Peyer's patch (tissue), 4 donors: ENCODE data around the gene NAA10. TPM values are rescaled to one million over a fixed set of nuclear protein-coding genes. Genes with fewer than 3 reads are reported as not detected.

Experiments used
- DNase-seq, 3 donors: peaks; one replicate each; pipeline ENCODE4 v3.0.0-alpha.2; 2017 to 2019
- H3K27ac ChIP-seq, 4 donors: fragments of 200-600 bp; sonication (generic); one replicate each; pipeline ENCODE4 v1.5.1; 2016 to 2019
- H3K27me3 ChIP-seq, 2 donors: fragments of 200-600 bp; sonication (generic); one replicate each; pipeline ENCODE4 v1.5.1; 2019
- H3K36me3 ChIP-seq, 3 donors: fragments of 200-600 bp; sonication (generic); one replicate each; pipeline ENCODE4 v1.5.1; 2016 to 2019
- H3K4me1 ChIP-seq, 4 donors: fragments of 200-600 bp; sonication (generic); one replicate each; pipeline ENCODE4 v1.5.1; 2016 to 2019
- H3K4me3 ChIP-seq, 4 donors: fragments of 200-600 bp; sonication (generic); 1 replicate in 3 of 4; 2 replicates in 1 of 4; pipeline ENCODE4 v1.5.1; 2016 to 2019; ENCODE audit warnings: mild to moderate bottlenecking in 1 of 4
- H3K9me3 ChIP-seq, 4 donors: fragments of 200-600 bp; sonication (generic); one replicate each; pipeline ENCODE4 v1.5.1; 2016 to 2019; ENCODE audit warnings: mild to moderate bottlenecking in 1 of 4
- CTCF ChIP-seq, 6 experiments: fragments of 450-650 bp in 4 of 6; fragments of 200-600 bp in 2 of 6; sonication (generic) in 1 of 6; IDR thresholded peaks; one replicate each; pipeline ENCODE4 v1.5.1; 2017 to 2019; ENCODE audit warnings: antibody characterized with exemption in 6 of 6, mild to moderate bottlenecking in 3 of 6, moderate library complexity in 1 of 6
- POLR2A ChIP-seq, 2 donors: fragments of 450-650 bp; IDR thresholded peaks; one replicate each; pipeline ENCODE4 v1.5.1; 2017; ENCODE audit warnings: antibody characterized with exemption in 2 of 2, mild to moderate bottlenecking in 2 of 2, moderate library complexity in 2 of 2
- total RNA-seq, 4 donors: library from RNA; depleted of rRNA; stranded (reverse); fragments of >200 nt; gene quantifications; one replicate each; pipeline ENCODE4 v1.1.0, GENCODE V29; 2016

The NAA10 gene
- total RNA-seq, 4 donors from 2014 or later: 32.9 to 118 (median 54.1) TPM

DNA sequence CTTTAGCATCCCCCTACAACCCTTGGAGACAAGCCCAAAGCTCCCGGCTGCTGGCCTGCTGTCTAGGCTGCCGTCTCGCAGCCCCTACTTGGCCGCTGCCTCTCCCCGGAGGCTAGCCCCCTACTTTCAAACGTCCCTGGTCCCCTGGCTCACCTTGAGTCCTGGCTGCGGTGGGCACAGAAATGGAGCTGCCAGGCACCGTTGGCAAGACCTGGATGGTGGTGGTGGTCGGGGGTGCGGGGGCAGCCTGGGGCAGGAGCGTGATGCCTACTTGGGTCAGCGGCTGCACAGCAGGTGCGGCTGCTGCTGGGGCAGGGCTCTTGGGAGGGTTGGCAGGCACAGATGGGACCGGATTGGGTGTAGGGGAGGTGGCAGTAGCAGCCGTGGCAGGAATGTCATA, 24.8 kb upstream of the NAA10 start:
- no peak for DNase-seq
- TF ChIP-seq POLR2A (IDR thresholded peaks at IDR 0.05) (no peak), CTCF (IDR thresholded peaks at IDR 0.05) (no peak)
- Histone ChIP-seq H3K27ac (no peak overlapping the region), H3K27me3 (no peaks in the 10 kb centered on the region), H3K4me3 (no peak overlapping the region), H3K9me3 (no peaks in the 10 kb centered on the region), H3K36me3 (peaks cover 0 to 85% (median 0%) of the 10 kb centered on the region in 3 donors), H3K4me1 (no peaks in the 10 kb centered on the region)

DNA sequence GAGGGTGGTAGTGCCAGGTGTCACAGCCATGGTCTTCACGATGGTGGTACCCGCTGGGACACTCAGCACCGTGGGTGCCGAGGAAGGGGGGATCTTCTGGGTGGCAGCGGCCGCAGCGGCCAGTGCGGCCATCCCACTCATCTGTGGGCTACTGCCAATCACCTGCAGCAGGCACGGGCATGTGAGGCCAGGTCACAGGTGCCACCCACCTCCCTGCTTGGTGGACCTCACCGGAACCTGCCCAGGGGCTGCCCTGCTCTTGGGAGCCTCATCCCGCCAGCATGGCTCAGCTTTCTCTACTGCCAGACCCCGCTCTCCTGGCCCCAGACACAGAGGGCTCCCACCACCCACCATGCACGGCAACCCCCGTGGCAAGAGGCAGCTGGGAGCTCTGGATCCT, 23.8 kb upstream of the NAA10 start:
- Histone ChIP-seq H3K27me3 (no peaks in the 10 kb centered on the region), H3K36me3 (peaks cover 0 to 90% (median 0%) of the 10 kb centered on the region in 3 donors), H3K27ac (no peak overlapping the region), H3K9me3 (no peaks in the 10 kb centered on the region), H3K4me1 (no peaks in the 10 kb centered on the region), H3K4me3 (no peak overlapping the region)
- no peak for DNase-seq
- TF ChIP-seq CTCF (IDR thresholded peaks at IDR 0.05): no peak
- no peak for TF ChIP-seq POLR2A (IDR thresholded peaks at IDR 0.05)

GRCh38 chrX:153957224-153957623, 22.4 kb upstream of the NAA10 start:
- no peak for TF ChIP-seq CTCF (IDR thresholded peaks at IDR 0.05)
- TF ChIP-seq POLR2A (IDR thresholded peaks at IDR 0.05): no peak
- Histone ChIP-seq H3K36me3 (peaks cover 0 to 87% (median 0%) of the 10 kb centered on the region in 3 donors), H3K4me3 (no peak overlapping the region), H3K27me3 (no peaks in the 10 kb centered on the region), H3K27ac (no peak overlapping the region), H3K9me3 (no peaks in the 10 kb centered on the region), H3K4me1 (peaks cover 0 to 4% (median 0%) of the 10 kb centered on the region in 4 donors)
- no peak for DNase-seq

- no peaks in the 10 kb centered on the region for H3K9me3 ChIP-seq
- no peak for DNase-seq
- no peaks in the 10 kb centered on the region for H3K27me3 ChIP-seq
- TF ChIP-seq POLR2A (IDR thresholded peaks at IDR 0.05) (no peak), CTCF (IDR thresholded peaks at IDR 0.05) (no peak)
- H3K4me3 ChIP-seq: no peak overlapping the region
- H3K36me3 ChIP-seq: peaks cover 0 to 88% (median 3%) of the 10 kb centered on the region in 3 donors
- peaks cover 0 to 4% (median 0%) of the 10 kb centered on the region in 4 donors for H3K4me1 ChIP-seq
- H3K27ac ChIP-seq: no peak overlapping the region
Measured at GRCh38 chrX:153956044-153956907, 21.4 kb upstream of the NAA10 start.

GRCh38 chrX:153955228-153955732, 20.4 kb upstream of the NAA10 start:
- no peak overlapping the region for H3K4me3 ChIP-seq
- no peak overlapping the region for H3K27ac ChIP-seq
- TF ChIP-seq POLR2A (IDR thresholded peaks at IDR 0.05): no peak
- no peak for TF ChIP-seq CTCF (IDR thresholded peaks at IDR 0.05)
- H3K27me3 ChIP-seq: no peaks in the 10 kb centered on the region
- H3K36me3 ChIP-seq: peaks cover 0 to 88% (median 3%) of the 10 kb centered on the region in 3 donors
- no peaks in the 10 kb centered on the region for H3K9me3 ChIP-seq
- H3K4me1 ChIP-seq: peaks cover 0 to 4% (median 0%) of the 10 kb centered on the region in 4 donors
- DNase-seq: no peak
